ENCODE measurements around the gene PRR14.

PRR14 gene

DNA sequence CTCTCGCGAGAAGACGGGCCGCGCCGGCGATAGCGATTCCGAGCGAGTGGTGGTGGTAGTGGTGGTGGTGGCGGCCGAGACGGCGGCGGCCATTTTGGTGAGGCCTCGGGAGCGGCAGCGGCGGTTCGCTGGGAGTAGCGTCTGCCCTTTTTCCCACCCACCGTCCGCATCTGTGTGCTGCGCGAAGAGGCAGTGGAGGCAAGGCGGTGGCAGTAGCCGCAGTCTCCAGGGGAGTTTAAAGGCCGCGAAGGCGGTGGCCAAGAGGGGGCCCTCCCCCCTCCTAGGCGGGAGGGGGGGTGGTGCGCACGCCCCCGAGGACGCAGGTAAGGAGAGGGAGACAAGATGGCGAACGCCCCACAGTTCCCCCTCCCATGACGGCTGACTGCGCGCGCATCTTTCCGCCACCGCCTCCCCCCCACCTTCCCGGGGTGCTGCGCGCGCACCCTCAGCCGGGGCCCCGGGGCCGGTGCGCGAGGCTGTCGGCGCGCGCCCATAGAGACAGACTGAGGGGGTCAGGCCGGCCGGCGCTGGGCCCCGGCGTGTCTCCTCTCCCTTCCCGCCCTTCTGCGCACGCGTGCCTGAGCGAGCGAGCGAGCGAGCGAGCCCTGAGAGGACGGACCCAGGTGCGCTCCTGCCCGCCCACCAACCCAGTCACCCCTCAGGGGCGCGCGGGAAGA, 47.5 kb downstream of the PRR14 start:
- Histone ChIP-seq H3K27ac (replicated peaks) (peak overlapping the region; percentile 99), H3K27me3 (ENCODE audit: insufficient read depth, poor library complexity, severe bottlenecking) (no peaks in the 10 kb centered on the region), H3K4me3 (replicated peaks; ENCODE audit: insufficient read depth, low read length) (peak overlapping the region; percentile 86)
- DNase-seq (ENCODE audit: low read depth in 1 of 2, low spot score in 1 of 2): peak; percentile 93 to 99
- TF ChIP-seq POLR2AphosphoS5 (IDR thresholded peaks at IDR 0.05; ENCODE audit: low read depth): peak; percentile 94
- TF ChIP-seq GABPA (IDR thresholded peaks at IDR 0.05; ENCODE audit: low read depth): no peak
- TF ChIP-seq, protein P1, sequence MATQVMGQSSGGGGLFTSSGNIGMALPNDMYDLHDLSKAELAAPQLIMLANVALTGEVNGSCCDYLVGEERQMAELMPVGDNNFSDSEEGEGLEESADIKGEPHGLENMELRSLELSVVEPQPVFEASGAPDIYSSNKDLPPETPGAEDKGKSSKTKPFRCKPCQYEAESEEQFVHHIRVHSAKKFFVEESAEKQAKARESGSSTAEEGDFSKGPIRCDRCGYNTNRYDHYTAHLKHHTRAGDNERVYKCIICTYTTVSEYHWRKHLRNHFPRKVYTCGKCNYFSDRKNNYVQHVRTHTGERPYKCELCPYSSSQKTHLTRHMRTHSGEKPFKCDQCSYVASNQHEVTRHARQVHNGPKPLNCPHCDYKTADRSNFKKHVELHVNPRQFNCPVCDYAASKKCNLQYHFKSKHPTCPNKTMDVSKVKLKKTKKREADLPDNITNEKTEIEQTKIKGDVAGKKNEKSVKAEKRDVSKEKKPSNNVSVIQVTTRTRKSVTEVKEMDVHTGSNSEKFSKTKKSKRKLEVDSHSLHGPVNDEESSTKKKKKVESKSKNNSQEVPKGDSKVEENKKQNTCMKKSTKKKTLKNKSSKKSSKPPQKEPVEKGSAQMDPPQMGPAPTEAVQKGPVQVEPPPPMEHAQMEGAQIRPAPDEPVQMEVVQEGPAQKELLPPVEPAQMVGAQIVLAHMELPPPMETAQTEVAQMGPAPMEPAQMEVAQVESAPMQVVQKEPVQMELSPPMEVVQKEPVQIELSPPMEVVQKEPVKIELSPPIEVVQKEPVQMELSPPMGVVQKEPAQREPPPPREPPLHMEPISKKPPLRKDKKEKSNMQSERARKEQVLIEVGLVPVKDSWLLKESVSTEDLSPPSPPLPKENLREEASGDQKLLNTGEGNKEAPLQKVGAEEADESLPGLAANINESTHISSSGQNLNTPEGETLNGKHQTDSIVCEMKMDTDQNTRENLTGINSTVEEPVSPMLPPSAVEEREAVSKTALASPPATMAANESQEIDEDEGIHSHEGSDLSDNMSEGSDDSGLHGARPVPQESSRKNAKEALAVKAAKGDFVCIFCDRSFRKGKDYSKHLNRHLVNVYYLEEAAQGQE (IDR thresholded peaks at IDR 0.05; ENCODE audit: insufficient replicate concordance, low read depth): peak; percentile 47
- TF ChIP-seq, protein P2, sequence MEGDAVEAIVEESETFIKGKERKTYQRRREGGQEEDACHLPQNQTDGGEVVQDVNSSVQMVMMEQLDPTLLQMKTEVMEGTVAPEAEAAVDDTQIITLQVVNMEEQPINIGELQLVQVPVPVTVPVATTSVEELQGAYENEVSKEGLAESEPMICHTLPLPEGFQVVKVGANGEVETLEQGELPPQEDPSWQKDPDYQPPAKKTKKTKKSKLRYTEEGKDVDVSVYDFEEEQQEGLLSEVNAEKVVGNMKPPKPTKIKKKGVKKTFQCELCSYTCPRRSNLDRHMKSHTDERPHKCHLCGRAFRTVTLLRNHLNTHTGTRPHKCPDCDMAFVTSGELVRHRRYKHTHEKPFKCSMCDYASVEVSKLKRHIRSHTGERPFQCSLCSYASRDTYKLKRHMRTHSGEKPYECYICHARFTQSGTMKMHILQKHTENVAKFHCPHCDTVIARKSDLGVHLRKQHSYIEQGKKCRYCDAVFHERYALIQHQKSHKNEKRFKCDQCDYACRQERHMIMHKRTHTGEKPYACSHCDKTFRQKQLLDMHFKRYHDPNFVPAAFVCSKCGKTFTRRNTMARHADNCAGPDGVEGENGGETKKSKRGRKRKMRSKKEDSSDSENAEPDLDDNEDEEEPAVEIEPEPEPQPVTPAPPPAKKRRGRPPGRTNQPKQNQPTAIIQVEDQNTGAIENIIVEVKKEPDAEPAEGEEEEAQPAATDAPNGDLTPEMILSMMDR (IDR thresholded peaks at IDR 0.05; ENCODE audit: insufficient read depth, low read length): no peak
- 0 out of 2 replicates have a peak, but pooled peaks have one; percentile 2 for TF ChIP-seq SPI1 (IDR thresholded peaks at IDR 0.05; ENCODE audit: borderline replicate concordance, low read depth)

DNA sequence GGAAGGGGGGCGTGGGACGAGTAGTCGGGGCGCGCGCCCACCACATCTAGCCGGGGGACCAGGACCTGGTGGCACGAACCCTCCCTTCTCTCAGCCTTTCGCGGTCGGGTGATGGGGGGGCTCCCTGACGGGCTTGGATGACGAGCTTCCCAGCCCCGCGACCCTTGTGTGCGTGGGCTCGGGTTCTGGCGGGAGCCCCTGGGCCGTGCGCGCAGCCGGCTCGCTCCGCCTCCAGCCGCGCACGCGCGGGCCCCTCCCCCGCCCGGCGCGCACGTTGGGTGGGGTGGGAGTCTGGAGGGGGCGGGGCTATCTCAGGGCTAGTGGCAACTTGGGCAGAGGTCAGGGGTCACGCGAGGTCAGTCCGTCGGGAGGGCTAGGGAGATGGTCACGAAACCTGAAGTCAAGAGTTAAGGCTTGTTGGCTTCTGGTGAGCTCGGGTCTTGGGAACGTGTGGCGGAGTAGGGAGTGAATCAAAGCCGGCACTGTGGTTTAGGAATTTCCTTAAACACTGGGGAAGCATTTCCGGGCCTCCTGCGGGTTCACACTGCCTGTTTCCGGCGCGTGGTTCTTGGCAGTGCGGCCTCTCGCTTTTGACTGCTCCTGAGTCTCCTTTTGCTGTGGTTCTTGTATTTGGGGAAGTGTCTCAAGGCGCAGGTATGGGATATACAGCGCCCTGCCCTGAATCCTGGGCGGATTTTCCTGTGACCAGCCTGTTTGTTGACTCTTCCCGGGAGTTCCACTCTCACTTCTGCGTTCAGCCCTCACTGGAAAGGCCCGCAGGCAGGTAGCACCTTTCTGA, 48.3 kb downstream of the PRR14 start, which contains the start of gene SRCAP:
TSS of gene SRCAP (plus strand) at position 356 of the 799 bp plus-strand sequence. CDS start 1,654 bp downstream, outside the sequence.
- 0 out of 2 replicates have a peak, but pooled peaks have one; percentile 12 for TF ChIP-seq POLR2AphosphoS5 (IDR thresholded peaks at IDR 0.05; ENCODE audit: low read depth)
- TF ChIP-seq, protein P1 (IDR thresholded peaks at IDR 0.05; ENCODE audit: insufficient replicate concordance, low read depth): peak; percentile 55
- peak; percentile 79 for TF ChIP-seq GABPA (IDR thresholded peaks at IDR 0.05; ENCODE audit: low read depth)
- TF ChIP-seq, protein P2 (IDR thresholded peaks at IDR 0.05; ENCODE audit: insufficient read depth, low read length): no peak
- TF ChIP-seq SPI1 (IDR thresholded peaks at IDR 0.05; ENCODE audit: borderline replicate concordance, low read depth): peak; percentile 89
- Histone ChIP-seq H3K4me3 (replicated peaks; ENCODE audit: insufficient read depth, low read length) (peak within 1 kb of the TSS; percentile 86), H3K27me3 (ENCODE audit: insufficient read depth, poor library complexity, severe bottlenecking) (no peaks in the 10 kb centered on the region), H3K27ac (replicated peaks) (peak within 1 kb of the TSS; percentile 99)
- DNase-seq (ENCODE audit: low read depth in 1 of 2, low spot score in 1 of 2): peak; percentile 67 to 83

DNA sequence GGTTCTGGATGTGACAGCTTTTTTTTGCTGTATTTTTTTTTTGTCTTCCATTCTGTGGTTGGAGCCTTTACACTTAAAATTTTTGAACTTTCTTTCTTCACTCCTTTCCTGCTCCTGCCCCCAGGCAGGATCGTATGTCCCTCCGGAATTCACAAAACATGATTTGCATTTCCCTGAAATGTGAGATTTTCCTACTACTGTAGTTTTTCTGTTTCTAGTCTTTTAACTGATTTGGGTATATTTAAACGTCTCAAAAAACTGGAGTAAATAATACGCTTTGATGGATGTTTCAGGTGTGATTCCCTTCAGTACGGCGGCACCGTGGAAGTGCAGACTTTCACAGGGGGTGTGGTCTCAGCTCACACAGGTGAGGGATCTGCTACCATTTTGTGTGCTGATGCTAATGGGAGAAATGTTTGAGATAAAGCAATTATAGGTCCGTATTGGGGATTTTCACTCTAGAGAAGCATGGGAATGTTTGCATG, 48.9 kb downstream of the PRR14 start:
- no peak for DNase-seq (ENCODE audit: low read depth in 1 of 2, low spot score in 1 of 2)
- H3K4me3 ChIP-seq (replicated peaks; ENCODE audit: insufficient read depth, low read length): peak overlapping the region; percentile 86
- H3K27ac ChIP-seq (replicated peaks): peak overlapping the region; percentile 99
- TF ChIP-seq SPI1 (IDR thresholded peaks at IDR 0.05; ENCODE audit: borderline replicate concordance, low read depth) (no peak), POLR2AphosphoS5 (IDR thresholded peaks at IDR 0.05; ENCODE audit: low read depth) (no peak), GABPA (IDR thresholded peaks at IDR 0.05; ENCODE audit: low read depth) (no peak)
- TF ChIP-seq, protein P2 (IDR thresholded peaks at IDR 0.05; ENCODE audit: insufficient read depth, low read length): no peak
- TF ChIP-seq, protein P1 (IDR thresholded peaks at IDR 0.05; ENCODE audit: insufficient replicate concordance, low read depth): no peak
- H3K27me3 ChIP-seq (ENCODE audit: insufficient read depth, poor library complexity, severe bottlenecking): no peaks in the 10 kb centered on the region
